ENCODE measurements around the gene ADH1B.
"Not testable (repeated sequence)": the region's sequence is repeated elsewhere in the genome, so short reads cannot be mapped to it uniquely, and the experiment has no call there.

The ADH1B gene

DNA sequence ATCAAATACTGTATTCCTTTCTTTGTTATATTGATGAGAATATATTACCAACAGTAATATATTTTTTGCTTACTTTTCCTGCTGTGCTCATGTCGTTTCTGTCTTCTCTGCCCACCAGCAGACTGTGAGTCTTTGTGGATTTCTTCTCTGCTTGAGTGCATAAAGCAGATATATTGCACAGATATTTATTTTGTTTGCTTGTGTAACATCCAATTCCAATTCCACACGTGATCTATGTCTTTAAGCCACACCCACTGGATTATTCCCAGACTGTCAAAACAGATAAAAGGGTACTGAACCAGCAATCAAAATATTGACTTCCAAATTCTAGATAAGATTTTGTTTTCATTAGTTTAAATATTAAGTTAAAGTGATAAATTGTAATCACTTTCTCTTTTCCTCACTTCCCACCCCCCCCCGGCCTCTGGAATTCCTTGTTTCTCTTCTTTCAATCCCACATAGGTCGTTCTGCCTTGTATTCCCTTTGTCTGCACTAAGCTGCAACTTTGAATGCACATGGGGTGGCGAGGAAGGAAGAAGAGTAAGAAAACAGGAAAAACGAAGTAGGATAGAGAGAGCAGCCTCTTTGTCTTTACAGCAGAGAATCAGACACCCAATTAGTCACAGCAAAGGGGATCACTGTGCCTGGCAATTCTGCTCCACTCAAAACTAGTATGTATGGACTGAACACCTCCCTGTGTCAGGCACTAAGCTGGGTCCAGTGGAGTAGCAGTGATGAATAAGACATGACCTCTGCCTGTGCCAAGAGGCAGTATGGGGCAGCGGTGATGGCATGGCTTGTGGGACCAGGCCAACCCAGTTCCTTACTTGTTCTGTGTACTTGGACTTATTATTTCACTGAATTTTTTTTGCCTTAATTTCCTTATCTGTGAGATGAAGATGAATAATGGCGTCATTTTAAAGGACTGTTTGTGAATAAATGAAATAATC, at the start of gene ADH1B:
TSS of gene ADH1B (minus strand) at position 161 of the 951 bp plus-strand sequence. CDS start at position 91, 70 bp downstream.
- no peak for DNase-seq (ENCODE audit: low read depth, low spot score)

- not testable (repeated sequence) for DNase-seq (ENCODE audit: low read depth, low spot score)
Measured at GRCh38 chr4:99367817-99368216, 46.6 kb upstream of the ADH1B start.

DNA sequence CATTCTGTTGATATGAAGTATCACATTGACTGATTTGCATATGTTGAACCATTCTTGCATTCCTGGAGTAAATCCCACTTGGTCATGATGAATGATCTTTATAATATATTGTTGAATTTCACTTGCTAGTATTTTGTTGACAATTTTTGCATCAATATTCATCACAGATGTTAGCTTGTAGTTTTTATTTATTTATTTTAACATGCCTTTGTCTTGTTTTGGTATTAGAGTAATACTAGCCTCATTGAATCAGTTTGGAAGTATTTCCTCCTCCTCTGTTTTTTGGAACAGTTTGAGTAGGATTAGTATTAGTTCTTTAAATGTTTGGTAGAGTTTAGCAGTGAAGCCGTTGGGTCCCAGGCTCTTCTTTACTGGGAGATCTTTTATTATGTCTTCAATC, 45.3 kb upstream of the ADH1B start:
- DNase-seq (ENCODE audit: low read depth, low spot score) = no peak

DNA sequence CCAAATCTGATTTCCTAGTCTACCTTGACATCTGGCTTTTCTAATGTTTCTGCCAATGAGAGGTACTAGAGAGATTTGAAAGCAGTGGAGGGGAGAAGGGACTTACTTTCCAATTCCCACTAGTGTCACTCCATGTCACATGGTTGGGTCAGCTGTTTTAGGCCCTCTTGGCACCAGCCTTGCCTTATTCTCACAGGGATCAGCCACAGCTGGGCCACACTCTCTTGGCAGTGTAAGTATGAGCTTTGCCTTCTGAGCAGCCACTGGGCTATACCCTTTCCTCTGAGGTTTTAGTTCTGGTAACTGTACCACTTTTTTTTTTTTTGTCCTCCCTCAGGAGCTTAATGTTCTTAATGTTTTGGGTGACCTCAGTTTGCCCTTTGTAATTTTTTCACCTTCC, 41.6 kb upstream of the ADH1B start:
- DNase-seq (ENCODE audit: low read depth, low spot score) = no peak

GRCh38 chr4:99361899-99362275, 40.7 kb upstream of the ADH1B start:
- no peak for DNase-seq (ENCODE audit: low read depth, low spot score)

DNA sequence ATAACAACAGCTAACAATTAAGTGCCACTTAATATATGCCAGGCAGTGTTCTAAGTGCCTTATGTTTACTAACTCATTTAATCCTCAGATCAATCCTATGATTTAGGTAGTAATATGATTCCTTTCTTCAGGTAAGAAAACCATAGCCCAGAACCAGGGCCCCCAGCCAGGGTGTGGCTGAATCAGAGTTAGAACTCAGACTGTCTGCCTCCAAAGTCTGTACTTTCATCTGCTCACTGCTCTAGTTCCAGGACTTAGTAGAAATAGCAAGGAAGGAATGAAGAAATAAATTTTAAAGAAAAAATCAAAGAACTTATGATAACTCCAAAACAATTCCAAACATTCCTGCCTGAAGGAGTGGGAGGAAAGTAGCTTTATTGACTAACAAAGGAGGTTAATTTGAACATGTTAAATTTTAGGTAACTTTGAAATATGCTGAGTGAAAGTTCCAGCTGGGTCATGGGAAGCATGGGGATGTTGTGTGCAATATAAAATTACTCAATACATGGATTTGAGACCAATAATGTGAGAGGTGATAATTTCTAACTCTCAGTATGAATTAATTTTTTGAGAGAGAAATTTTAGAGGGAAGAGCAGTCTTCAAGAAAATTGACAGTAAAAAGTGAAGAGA, 40.2 kb upstream of the ADH1B start:
- DNase-seq (ENCODE audit: low read depth, low spot score) = no peak

GRCh38 chr4:99359480-99360204, 38.4 kb upstream of the ADH1B start:
- no peak for DNase-seq (ENCODE audit: low read depth, low spot score)

DNA sequence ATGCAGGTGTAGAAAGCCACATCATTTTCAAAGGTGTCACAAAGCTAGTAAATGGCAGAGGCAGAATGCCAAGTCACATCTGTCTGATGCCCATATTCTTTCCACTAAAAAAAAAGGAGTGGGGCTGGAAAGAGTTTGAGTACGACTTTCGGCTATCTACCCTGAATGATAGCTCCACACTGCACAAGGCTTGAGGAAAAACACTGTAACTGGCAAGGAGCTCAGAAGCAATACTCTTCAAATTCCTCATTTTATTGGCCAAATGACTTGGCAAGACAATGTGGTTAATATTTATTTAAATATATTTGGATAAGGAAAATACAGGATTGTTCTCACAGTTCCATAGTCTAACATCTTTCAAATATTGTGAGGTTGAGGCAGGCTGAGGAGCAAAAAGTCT, 36.7 kb upstream of the ADH1B start:
- no peak for DNase-seq (ENCODE audit: low read depth, low spot score)

- DNase-seq (ENCODE audit: low read depth, low spot score) = no peak
Measured at GRCh38 chr4:99356992-99357391, 35.8 kb upstream of the ADH1B start.

DNA sequence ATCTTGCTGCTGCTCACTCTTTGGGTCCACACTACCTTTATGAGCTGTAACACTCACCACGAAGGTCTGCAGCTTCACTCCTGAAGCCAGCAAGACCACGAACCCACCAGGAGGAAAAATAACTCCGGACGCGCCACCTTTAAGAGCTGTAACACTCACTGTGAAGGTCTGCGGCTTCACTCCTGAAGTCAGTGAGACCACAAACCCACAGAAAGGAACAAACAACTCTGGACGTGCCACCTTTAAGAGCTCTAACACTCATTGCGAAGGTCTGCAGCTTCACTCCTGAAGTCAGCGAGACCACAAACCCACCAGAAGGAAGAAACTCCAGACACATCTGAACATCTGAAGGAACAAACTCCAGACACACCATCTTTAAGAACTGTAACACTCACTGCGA, 34.9 kb upstream of the ADH1B start:
- DNase-seq (ENCODE audit: low read depth, low spot score) = not testable (repeated sequence)

GRCh38 chr4:99352602-99353537, 31.7 kb upstream of the ADH1B start, which contains the start of gene ADH1C:
Gene ADH1C, minus strand, starts transcription at chr4:99352746. Its CDS starts 71 bp downstream, at chr4:99352675.
- DNase-seq (ENCODE audit: low read depth, low spot score) = no peak

DNA sequence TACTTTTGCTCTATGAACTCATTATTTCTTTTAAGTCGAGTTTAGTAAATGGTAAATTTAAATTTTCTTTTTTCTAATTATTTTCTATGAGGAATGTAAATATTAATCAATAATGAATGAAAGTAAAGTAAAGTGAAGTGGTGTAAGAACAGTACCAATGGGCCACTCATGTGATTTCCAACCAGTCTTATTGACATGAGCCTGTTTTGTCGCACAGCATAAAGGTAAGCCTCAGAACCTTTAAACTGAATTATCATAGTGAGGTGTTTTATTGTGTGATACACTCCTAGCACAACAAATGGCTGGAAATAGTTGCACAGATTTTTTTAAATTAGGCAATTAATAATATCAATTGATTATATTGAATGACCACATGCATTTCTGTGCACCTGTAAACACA, 30.3 kb upstream of the ADH1B start:
- no peak for DNase-seq (ENCODE audit: low read depth, low spot score)

DNA sequence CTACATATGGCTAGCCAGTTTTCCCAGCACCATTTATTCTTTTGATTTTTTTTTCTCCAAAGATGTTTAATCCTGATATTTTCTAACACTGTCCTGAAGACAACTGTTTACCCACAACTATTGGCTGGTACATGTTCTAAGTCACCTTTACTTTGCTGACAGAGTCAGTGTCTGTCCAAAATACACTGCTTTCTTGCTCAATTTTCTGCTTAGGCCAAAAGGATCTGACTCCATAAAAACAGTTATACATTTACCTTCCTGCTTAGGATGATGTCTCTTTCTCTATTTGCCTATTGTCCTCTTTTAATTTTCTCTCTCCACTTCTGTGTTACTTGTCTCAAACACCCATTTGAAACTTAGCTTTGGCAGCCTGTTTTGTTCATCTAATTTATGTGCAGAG, 28.1 kb upstream of the ADH1B start:
- no peak for DNase-seq (ENCODE audit: low read depth, low spot score)

DNA sequence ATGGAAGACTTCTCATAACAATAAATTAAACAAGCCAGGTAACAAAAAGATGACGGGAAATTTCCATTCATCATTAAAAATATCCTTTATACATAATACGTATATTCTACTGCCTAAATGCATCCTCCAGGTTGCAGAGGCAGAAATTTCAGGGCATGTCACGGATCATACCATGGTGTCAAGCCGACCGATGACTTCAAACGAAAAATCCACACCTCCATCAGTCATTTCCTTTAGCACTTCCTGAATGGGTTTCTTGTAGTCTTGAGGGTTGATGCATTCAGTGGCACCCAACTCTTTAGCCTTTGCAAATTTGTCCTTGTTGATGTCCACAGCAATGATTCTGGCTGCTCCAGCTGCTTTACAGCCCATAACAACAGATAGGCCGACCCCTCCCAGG, 21.4 kb upstream of the ADH1B start:
- DNase-seq (ENCODE audit: low read depth, low spot score) = not testable (repeated sequence)

DNA sequence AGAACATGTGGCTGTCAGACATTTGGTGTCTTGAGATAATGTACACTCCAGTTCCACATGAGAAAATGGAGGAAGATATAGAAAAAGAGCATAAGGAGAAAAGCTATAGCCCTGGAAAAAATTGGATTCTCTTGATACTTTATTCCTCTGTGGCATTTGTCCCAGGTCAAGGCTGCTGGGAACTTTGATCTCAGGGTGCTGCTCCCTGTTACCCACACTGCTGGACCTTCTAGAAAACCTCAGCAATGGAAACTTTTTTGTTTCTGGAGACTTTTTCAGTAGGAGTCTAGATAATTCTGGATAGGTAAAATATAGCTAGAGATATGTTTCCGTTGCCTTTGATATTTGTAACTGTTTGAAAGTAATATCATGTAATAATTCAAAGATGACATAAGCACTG, 20.2 kb upstream of the ADH1B start:
- no peak for DNase-seq (ENCODE audit: low read depth, low spot score)

GRCh38 chr4:99339172-99339571, 18.0 kb upstream of the ADH1B start:
- DNase-seq (ENCODE audit: low read depth, low spot score) = no peak

DNA sequence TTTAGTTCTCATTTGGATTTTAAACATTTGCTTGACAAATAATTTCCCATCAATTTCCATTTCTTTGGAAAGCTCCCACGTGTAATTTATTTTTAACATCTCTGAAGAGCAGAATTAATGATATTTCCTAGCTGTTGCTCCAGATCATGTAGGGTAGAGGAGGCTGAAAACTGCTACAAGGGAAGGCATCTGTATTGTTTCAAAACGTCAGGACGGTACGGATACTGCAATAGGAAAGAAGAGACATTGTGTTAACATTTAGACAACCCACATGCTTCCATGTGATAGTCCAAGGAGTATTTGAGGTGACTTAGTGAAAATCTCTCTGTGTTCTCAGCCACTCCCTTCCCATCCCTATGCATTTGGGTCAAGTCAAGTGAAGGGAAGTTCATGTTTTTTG, 15.4 kb upstream of the ADH1B start:
- DNase-seq (ENCODE audit: low read depth, low spot score) = no peak

DNA sequence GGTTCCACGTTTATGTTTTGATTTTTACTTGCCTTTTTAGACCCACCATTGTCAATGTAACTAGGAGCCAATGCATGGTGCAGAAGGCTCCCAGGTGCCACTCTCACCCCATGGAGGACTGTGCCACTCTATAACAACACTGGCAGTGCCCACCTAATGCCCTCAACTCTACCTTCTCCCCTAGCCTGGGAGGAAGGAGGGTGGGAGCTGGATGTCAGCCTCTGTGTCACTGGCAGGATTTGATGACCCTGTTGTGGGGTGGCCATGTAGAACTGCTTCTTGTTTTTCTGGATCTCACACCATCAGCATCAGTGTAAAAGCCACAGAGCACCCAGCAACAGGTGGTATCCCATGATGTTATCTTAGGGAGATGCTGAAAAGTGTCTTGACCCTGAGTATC, 13.7 kb upstream of the ADH1B start:
- no peak for DNase-seq (ENCODE audit: low read depth, low spot score)

DNA sequence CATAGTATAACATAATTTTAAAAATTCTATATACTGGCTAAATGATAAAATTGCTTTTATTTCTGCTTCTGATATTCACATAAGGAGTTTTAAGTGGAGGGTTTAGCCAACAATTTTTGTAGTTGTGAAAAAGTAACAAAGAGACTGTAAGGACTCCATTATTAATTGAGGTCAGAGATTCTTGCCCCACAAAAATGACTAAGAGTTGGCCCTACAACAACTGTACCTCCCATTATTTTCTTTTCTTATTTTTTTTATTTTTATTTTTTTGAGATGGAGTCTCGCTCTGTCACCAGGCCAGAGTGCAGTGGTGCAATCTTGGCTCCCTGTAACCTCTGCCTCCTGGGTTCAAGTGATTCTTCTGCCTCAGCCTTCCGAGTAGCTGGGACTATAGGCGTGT, 9.4 kb upstream of the ADH1B start:
- DNase-seq (ENCODE audit: low read depth, low spot score) = no peak

- DNase-seq (ENCODE audit: low read depth, low spot score) = no peak
Measured at GRCh38 chr4:99329876-99330275, 8.7 kb upstream of the ADH1B start.

DNA sequence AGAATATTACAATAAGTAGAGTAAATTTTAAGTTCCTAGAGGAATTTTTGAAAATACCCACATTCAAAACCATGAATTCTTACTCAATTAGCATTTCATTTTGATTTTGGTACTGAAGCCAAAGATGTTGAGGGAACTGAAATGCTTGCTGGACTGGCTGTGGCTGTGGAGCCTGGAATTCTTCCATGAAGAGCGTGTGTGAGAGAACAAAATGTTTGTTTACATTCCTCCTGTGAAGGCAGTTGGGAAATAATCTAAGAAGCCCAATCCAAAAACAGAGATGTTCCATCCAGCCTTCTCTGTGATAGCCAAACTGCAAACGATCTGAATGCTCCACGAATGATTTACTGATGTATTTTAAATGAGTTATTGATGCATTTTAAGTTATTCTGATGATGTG, 3.8 kb upstream of the ADH1B start:
- DNase-seq (ENCODE audit: low read depth, low spot score) = no peak

Measured in iPS DF 19.7 (cell line).